GM23248 (cell line): ENCODE data around the gene SSR4. TPM values are rescaled to one million over a fixed set of nuclear protein-coding genes. Genes with fewer than 3 reads are reported as not detected.
A peak's percentile ranks its signal among the peaks of the same experiment; 100 is the strongest.

ENCODE experiments used
- DNase-seq: peaks from one replicate; pipeline ENCODE4 v3.0.0-alpha.2; 2015
- H2AFZ ChIP-seq: fragments of 200-600 bp; sonication (generic); 2 replicates; pipeline ENCODE4 v1.6.1; 2016; ENCODE audit warnings: antibody characterized with exemption
- H3F3A ChIP-seq: fragments of 200-600 bp; sonication (generic); 2 replicates; pipeline ENCODE4 v1.6.1; 2016; ENCODE audit warnings: mild to moderate bottlenecking, antibody characterized with exemption, mixed run types; ENCODE audit not compliant: insufficient read depth
- H3K27ac ChIP-seq: fragments of 200-600 bp; sonication (generic); 2 replicates; pipeline ENCODE4 v1.5.1; 2016; ENCODE audit warnings: mild to moderate bottlenecking
- H3K27me3 ChIP-seq: fragments of 200-600 bp; sonication (generic); replicated peaks from 2 replicates; pipeline ENCODE4 v1.6.1; 2016; ENCODE audit warnings: mild to moderate bottlenecking; ENCODE audit not compliant: insufficient read depth
- H3K36me3 ChIP-seq: fragments of 200-600 bp; sonication (generic); 2 replicates; pipeline ENCODE4 v1.6.1; 2016; ENCODE audit warnings: low read depth, mild to moderate bottlenecking
- H3K4me1 ChIP-seq: fragments of 200-600 bp; sonication (generic); 2 replicates; pipeline ENCODE4 v1.6.1; 2016; ENCODE audit warnings: mild to moderate bottlenecking; ENCODE audit not compliant: insufficient read depth
- H3K4me2 ChIP-seq: fragments of 200-600 bp; sonication (generic); one replicate; pipeline ENCODE4 v1.6.1; 2016; ENCODE audit warnings: mild to moderate bottlenecking; ENCODE audit not compliant: unreplicated experiment
- H3K4me3 ChIP-seq: fragments of 200-600 bp; sonication (generic); 2 replicates; pipeline ENCODE4 v1.5.1; 2016; ENCODE audit warnings: mild to moderate bottlenecking
- H3K79me2 ChIP-seq: fragments of 200-600 bp; sonication (generic); 2 replicates; pipeline ENCODE4 v1.6.1; 2016; ENCODE audit warnings: mild to moderate bottlenecking; ENCODE audit not compliant: insufficient read depth
- H3K9ac ChIP-seq: fragments of 200-600 bp; sonication (generic); 2 replicates; pipeline ENCODE4 v1.6.1; 2016; ENCODE audit warnings: mild to moderate bottlenecking
- H3K9me2 ChIP-seq: fragments of 200-600 bp; sonication (generic); 2 replicates; pipeline ENCODE4 v1.6.1; 2016; ENCODE audit warnings: mixed run types, mild to moderate bottlenecking, moderate library complexity; ENCODE audit not compliant: insufficient read depth
- H3K9me3 ChIP-seq: fragments of 200-600 bp; sonication (generic); one replicate; pipeline ENCODE4 v1.6.1; 2017; ENCODE audit warnings: low read depth
- H4K20me1 ChIP-seq: fragments of 200-600 bp; sonication (generic); 2 replicates; pipeline ENCODE4 v1.6.0; 2016; ENCODE audit not compliant: insufficient read depth
- EZH2 ChIP-seq: fragments of 200-600 bp; sonication (generic); IDR thresholded peaks from 2 replicates; pipeline ENCODE4 v1.6.1; 2018; ENCODE audit warnings: antibody characterized with exemption, mild to moderate bottlenecking; ENCODE audit not compliant: insufficient read depth, poor library complexity, severe bottlenecking
- EZH2phosphoT487 ChIP-seq: fragments of 200-600 bp; sonication (generic); IDR thresholded peaks from 2 replicates; pipeline ENCODE4 v1.6.1; 2018; ENCODE audit warnings: antibody characterized with exemption, moderate library complexity, mild to moderate bottlenecking, low read depth; ENCODE audit not compliant: insufficient read depth
- WGBS, 2 experiments: methylation state at CpG; one replicate each; pipeline ENCODE4 v1.1.6; 2015 to 2017; ENCODE audit warnings: low lambda C conversion rate in 2 of 2, low coverage in 1 of 2; ENCODE audit errors: missing lambda C conversion rate in 2 of 2; 5-methylcytosine and 5-hydroxymethylcytosine counted together
- in situ Hi-C: fragments of 300-500 bp; cut with MboI; formaldehyde crosslinking; loops from 2 replicates; pipeline ENCODE4 v1.15.0; 2020
- polyA plus RNA-seq: library from polyadenylated mRNA; unstranded; fragments of >200 nt; fragmentation: Nextera tagmentation; extraction: Ambion mirVana; gene quantifications from 2 replicates; pipeline ENCODE4 v1.2.1, GENCODE V29; 2016
- total RNA-seq: library from RNA; depleted of rRNA; stranded (reverse); fragments of >200 nt; shearing (Covaris generic); gene quantifications from 2 replicates; pipeline ENCODE4 v1.2.3, GENCODE V29; 2014

The SSR4 gene
- total and polyA plus RNA-seq, 2 experiments from 2014 or later, result 295 to 568 TPM

GRCh38 chrX:153766098-153766817 is 28.2 kb upstream of the SSR4 start:
- Histone ChIP-seq H3K4me3 (peak overlapping the region; percentile 73), H3K27me3 (no peaks in the 10 kb centered on the region), H3K36me3 (no peaks in the 10 kb centered on the region), H3K9ac (peak overlapping the region; percentile 73), H3K79me2 (peaks cover 11% of the 10 kb centered on the region), H3K4me2 (peak overlapping the region; percentile 73), H3K4me1 (peaks cover 5% of the 10 kb centered on the region; the same call in 1 of the 2 replicates), H3K27ac (peak overlapping the region; percentile 71), H4K20me1 (no peaks in the 10 kb centered on the region), H2AFZ (peak overlapping the region; percentile 57; the same call in 1 of the 2 replicates), H3K9me3 (no peaks in the 10 kb centered on the region), H3K9me2 (no peaks in the 10 kb centered on the region), H3F3A (no peaks in the 10 kb centered on the region)
- TF ChIP-seq EZH2phosphoT487 (no peak), EZH2 (no peak)
- in situ Hi-C loops, result no loop called here
- DNase-seq, result peak; percentile 82
- 8 to 17% methylated on average over 6 to 13 of the region's 21 CpGs for WGBS, 2 experiments

- no peak for TF ChIP-seq EZH2
- no peak for TF ChIP-seq EZH2phosphoT487
- H4K20me1 ChIP-seq, result no peaks in the 10 kb centered on the region
- no peaks in the 10 kb centered on the region for H3K36me3 ChIP-seq
- H3K79me2 ChIP-seq, result peaks cover 11% of the 10 kb centered on the region
- H3K9me3 ChIP-seq, result no peaks in the 10 kb centered on the region
- 88 to 96% methylated on average over 14 to 43 of the region's 56 CpGs for WGBS, 2 experiments
- H3K4me2 ChIP-seq, result no peak overlapping the region
- H3K4me1 ChIP-seq, result peaks cover 5% of the 10 kb centered on the region; the same call in 1 of the 2 replicates
- no peaks in the 10 kb centered on the region for H3F3A ChIP-seq
- in situ Hi-C loops, result no loop called here
- H3K4me3 ChIP-seq, result no peak overlapping the region
- no peaks in the 10 kb centered on the region for H3K27me3 ChIP-seq
- no peak overlapping the region for H3K9ac ChIP-seq
- H3K27ac ChIP-seq, result no peak overlapping the region; the same call in 1 of the 2 replicates
- no peak overlapping the region for H2AFZ ChIP-seq
- no peaks in the 10 kb centered on the region for H3K9me2 ChIP-seq
- no peak for DNase-seq
Measured at GRCh38 chrX:153766871-153767673, 27.4 kb upstream of the SSR4 start.

GRCh38 chrX:153767674-153768055 is 26.8 kb upstream of the SSR4 start:
- in situ Hi-C loops, result no loop called here
- H4K20me1 ChIP-seq, result no peaks in the 10 kb centered on the region
- TF ChIP-seq EZH2 (no peak), EZH2phosphoT487 (no peak)
- no peak overlapping the region for H2AFZ ChIP-seq
- H3K79me2 ChIP-seq, result peaks cover 11% of the 10 kb centered on the region
- 98 to 100% methylated on average over 9 to 13 of the region's 20 CpGs for WGBS, 2 experiments
- H3K4me1 ChIP-seq, result peaks cover 5% of the 10 kb centered on the region; the same call in 1 of the 2 replicates
- no peak overlapping the region for H3K27ac ChIP-seq
- no peak overlapping the region for H3K9ac ChIP-seq
- no peak overlapping the region for H3K4me3 ChIP-seq
- H3K4me2 ChIP-seq, result no peak overlapping the region
- H3K36me3 ChIP-seq, result no peaks in the 10 kb centered on the region
- no peaks in the 10 kb centered on the region for H3F3A ChIP-seq
- no peak for DNase-seq
- no peaks in the 10 kb centered on the region for H3K9me3 ChIP-seq
- no peaks in the 10 kb centered on the region for H3K27me3 ChIP-seq
- no peaks in the 10 kb centered on the region for H3K9me2 ChIP-seq

DNA sequence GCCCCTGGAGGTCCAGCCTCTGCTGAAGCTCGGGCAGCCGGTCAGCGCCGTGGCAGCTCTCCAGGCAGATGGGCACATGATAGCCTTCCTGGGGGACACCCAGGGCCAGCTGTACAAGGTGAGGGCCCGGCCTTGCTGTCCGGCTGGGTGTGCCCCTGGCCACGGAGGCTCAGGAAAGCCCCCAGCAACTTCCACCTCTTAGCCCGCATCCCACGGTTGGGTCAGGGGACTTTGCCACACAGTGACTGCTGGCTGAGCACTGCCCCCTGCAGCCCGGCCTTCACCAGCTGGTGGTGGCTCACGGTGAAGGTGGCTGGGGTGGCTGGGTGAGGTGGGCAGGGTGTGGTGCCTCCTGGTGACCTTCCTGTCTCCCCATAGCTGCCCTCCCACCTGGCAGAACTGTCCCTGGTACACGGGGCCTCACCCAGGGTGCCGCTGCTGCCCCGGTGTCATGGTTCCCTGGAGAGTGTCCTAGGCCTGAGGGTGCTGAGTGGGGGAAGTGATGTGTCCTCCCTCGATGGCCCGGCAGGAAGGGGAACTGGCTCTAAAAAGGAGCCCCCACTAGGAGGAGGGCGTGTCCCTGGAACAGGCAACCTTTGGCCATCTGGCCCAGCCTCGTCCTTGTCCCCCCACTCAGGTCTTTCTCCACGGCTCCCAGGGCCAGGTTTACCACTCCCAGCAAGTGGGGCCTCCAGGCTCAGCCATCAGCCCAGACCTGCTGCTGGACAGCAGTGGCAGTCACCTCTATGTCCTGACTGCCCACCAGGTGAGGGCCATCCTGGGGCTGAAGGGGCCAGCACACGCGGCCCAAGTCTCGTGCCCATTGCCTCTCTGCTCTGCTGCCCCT is 25.9 kb upstream of the SSR4 start:
- Histone ChIP-seq H3K9ac (no peak overlapping the region), H3K36me3 (no peaks in the 10 kb centered on the region), H3F3A (no peaks in the 10 kb centered on the region), H3K4me2 (no peak overlapping the region), H3K27me3 (no peaks in the 10 kb centered on the region), H3K9me3 (no peaks in the 10 kb centered on the region), H3K4me3 (no peak overlapping the region), H3K4me1 (peaks cover 5% of the 10 kb centered on the region; the same call in 1 of the 2 replicates), H4K20me1 (no peaks in the 10 kb centered on the region), H3K27ac (no peak overlapping the region), H2AFZ (no peak overlapping the region), H3K9me2 (no peaks in the 10 kb centered on the region), H3K79me2 (peaks cover 11% of the 10 kb centered on the region)
- 84 to 92% methylated on average over 10 to 14 of the region's 22 CpGs for WGBS, 2 experiments
- no peak for DNase-seq
- TF ChIP-seq EZH2, result no peak
- TF ChIP-seq EZH2phosphoT487, result no peak
- in situ Hi-C loops, result no loop called here
